ENCODE results near the gene OAS1.

- TF ChIP-seq CTCF (IDR thresholded peaks at IDR 0.05 in 2 of 3, conservative IDR thresholded peaks at IDR 0.05 in 1 of 3; ENCODE audit: borderline replicate concordance in 1 of 3, insufficient read depth in 1 of 3, low read depth in 2 of 3, low read length in 2 of 3) (no peak), MAX (IDR thresholded peaks at IDR 0.05) (no peak), ZBTB33 (IDR thresholded peaks at IDR 0.05; ENCODE audit: extremely low read depth, insufficient replicate concordance, low read length) (no peak), EZH2 (IDR thresholded peaks at IDR 0.05) (no peak)
Observed at GRCh38 chr12:112948806-112949205, 42.0 kb downstream of the OAS1 start.
